GDM1 (cell line): ENCODE results near the gene GSTO1.

ENCODE experiments used
- DNase-seq: peaks from one replicate; lab custom pipeline; 2025; lab: John Stamatoyannopoulos, UW

Gene GSTO1

DNA sequence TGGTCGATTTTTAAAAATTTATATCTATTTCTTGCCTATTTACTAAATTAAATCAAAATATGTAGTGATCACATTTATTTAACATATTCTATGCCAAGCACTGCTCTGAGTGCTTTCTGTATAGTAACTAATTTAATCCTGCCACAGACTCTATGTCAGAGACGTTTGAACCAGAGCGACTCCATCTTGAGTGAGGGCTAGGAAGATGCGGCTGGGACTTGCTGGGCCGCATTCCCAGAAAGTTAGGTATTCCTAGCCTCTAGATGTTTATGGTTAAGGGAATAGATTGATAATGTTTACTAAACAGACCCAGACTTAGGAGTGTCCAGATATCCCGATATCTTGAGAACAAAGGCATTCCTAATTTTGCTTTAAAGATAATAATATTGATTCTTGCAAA lies 3.2 kb upstream of the GSTO1 start:
- DNase-seq, result no peak

DNA sequence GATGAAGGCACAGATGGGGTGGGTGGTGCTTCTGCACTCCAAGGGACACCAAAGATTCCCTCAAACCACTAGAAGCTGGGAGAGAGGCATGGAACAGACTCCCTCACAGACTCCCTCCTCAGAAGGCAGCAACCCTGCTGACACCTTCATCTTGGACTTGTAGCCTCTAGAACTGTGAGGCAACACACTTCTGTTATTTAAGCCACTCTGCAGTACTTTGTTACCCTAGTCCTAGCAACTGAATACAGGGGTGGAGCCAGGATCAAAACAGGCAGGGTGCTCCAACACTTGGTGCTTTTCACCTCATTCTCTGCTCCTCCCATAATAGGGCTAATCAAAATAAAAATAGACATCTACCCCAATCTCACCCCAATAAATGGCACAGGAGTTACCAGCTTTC lies 2.3 kb upstream of the GSTO1 start:
- DNase-seq, result no peak

DNA sequence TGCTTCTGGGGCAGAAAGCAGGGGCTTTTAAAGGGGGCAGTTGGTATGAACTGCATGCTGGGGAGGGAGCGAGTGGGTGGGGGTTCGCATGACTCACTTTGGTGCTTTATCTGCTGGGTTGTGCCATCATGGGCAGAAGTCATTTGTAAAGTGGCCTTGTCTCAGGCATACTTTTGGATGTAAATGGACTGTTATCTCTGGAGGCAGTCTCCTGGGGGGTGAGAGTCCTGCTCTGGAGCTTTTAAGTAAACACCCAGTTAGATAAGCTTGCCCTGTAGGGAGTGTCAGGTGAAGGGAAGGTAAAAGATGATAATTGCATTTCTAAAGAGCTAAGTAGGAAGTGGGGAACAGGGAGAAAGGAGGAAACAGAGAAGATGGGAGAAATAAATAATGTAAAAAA lies 1.6 kb upstream of the GSTO1 start:
- no peak for DNase-seq

DNA sequence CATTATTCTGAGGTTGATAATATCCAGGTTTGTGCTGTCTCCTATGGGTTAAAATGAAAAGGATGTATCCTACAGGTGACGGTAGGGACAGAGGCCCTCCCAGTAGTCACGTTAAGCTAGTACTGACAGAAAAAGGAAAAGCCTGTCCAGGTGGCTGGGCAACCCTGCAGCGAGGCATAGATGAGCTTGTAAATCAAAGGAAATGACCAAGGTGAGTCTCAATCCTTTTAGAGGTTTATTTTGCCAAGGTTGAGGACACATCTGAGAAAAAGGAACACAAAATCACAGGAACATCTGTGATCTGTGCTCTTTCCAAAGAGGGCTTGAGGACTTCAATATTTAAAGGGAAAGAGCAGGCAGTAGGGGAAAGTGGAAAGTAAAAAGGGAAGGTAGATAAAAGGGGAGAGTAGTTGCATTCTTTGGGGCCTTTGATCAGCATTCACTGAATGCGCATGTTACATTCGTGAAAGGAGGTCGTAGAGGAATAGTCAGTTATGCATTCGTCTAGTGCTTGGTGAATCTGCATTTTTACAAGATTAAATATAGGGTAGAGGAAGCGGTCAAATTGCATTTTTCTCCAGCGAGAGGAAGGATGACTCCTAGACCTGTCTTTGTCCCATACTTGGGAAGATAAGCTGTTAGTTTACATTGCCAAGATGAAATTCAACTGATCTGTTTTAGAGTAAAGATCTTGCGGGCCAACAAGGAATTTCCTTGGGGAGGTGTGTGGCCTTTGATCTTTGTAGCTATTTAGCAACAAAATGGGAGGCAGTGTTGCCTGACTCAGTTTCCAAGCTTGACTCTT lies 884 bp upstream of the GSTO1 start:
- no peak for DNase-seq

DNA sequence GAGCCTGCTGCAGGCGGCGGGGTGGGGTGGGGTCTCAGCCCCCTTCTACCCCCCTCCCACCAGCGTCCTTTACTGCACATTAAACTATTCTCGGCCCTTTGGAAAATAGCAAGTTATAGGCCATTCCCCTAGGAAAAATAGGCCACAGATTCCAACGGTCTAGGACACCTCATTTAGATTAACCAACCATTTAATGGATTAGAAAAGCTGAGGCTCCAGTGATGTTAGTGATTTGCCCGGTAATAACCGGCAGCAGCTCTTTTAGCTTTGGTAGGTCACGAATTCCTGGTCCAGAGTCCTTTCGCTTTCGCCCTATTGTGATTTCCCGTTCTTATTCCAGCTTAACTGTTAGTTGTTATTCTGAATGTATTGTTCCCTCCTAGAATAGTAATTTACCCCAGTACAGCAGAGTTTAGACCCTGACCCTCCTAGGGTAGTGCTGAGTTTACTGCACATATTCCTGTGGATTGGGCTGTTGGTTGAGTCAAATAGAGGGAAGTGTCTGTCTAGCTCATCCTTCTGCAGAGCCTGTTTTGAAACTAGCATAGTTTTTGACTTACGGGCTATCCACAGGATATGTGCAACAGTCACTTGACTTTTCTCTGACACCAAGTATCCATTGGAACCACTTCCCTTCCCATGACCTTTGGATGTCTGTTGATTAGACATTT lies 754 bp downstream of the GSTO1 start:
- DNase-seq, result no peak

DNA sequence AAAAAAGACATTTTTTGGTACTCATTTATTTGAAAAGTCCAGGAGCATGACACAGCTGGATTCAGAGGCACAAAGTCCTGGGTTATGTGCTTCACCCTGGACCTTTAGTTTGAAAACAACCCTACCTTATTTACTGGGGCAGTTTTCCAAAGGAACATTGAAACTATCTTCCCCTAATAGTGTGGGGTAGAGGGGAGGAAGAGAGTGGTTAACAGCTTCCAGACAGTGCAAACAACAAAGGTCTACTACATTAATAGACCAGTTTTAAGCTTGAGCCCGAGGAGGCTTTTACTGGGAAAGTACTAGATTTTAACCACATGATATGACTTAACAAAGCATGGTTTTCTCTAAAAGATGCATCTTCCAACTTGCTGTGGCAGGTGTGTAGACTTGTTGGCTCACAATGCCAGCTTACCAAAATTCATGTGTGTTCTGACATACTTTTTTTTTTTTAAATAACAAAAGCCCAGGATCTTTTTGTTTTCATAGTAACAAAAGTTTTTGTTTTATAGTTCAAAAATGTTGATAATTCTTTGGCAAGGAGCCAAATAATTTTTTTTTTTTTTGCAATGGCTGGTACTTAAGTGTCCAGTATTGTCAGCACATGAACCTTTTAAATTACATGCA lies 1.8 kb downstream of the GSTO1 start:
- DNase-seq, result no peak

DNA sequence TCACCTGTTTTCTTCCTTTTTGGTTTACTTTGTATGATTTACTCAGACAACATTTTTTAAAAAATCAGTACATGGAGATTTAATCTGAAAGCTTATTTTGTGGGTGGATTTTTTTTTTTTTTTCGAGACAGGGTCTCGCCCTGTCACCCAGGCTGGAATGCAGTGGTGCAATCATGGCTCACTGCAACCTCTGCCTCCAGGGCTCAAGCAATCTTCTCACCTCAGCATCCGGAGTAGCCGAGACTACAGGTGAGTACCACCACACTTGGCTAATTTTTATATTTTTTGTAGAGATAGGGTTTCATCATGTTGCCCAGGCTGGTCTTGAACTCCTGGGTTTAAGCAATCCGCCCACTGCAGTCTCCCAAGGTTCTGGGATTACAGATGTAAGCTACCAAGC lies 2.5 kb downstream of the GSTO1 start:
- DNase-seq, result no peak

DNA sequence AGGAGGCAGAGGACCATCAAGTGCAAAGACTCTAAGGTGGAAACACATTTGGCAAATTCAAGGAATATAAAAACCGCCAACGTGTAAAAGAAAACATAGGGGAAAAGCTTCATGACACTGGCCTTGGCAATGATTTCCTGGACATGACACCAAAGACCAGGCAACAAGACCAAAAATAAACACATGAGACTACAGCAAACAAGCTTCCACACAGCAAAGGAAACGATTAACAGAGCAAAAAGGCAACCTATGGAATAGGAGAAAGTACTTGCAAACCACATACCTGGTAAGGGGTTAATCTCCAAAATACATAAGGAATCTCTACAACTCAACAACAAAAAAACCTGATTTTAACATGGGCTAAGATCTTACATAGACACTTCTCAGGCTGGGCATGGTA lies 3.5 kb downstream of the GSTO1 start:
- no peak for DNase-seq

DNA sequence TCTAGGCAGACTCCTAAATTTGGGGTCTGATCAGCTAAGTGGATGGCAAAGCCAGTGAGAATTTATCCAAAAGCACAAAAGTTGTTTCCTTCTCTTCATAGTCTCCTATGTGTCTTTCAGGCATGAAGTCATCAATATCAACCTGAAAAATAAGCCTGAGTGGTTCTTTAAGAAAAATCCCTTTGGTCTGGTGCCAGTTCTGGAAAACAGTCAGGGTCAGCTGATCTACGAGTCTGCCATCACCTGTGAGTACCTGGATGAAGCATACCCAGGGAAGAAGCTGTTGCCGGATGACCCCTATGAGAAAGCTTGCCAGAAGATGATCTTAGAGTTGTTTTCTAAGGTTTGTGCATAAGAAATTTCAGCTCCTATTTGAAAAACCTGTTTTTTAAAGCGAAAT lies 4.8 kb downstream of the GSTO1 start:
- no peak for DNase-seq

DNA sequence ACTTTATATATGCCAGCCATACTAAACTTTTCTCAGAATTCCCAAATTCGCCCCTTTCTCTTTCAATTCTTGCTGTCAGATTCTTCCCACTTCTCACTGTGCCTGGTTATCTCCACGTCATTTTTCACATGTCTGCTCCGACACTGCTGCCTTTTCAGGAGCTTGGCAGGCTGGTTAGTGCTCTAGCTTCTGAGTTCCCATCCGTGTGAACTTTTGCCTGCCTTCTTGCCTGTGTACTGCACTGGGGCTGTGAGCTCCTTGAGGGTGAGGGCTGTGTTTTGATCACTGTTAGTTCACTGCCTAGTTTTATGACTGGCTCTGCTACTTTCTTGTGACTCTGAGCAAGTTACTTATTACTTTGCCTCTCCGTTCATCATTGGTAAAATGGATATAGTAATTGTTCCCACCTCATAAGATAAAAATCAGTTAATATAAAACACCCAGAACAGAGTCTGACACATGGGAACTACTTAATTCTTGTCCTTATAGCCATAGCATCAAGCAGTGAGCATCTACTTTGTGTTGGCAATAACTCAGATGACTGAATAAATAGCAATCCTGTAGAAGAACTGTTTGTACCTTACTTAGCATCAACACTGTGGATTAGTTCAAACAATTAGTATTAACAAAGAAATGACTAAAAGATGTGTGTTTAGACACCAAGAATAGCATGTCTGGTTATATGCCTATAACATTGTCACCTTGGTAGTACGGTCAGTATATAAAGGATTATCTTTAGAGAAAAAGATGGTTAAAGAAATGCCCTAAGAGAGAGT lies 5.5 kb downstream of the GSTO1 start:
- DNase-seq, result no peak

DNA sequence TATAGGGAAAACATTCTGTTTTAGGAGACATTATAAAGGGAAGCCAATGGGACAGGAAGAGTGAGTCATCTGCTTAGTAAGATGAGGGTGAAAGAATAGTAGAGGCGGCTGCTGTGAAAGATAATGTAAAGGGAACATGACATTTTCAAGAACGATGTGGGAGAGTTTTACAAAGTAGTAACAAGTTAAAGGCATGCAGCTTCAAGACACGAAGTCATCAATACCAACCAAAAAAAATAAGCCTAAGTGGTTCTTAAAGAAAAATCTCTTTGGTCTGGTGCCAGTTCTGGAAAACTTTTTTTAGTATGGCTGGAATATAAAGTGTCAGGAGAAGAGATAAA lies 6.1 kb downstream of the GSTO1 start:
- DNase-seq, result peak; percentile 23

DNA sequence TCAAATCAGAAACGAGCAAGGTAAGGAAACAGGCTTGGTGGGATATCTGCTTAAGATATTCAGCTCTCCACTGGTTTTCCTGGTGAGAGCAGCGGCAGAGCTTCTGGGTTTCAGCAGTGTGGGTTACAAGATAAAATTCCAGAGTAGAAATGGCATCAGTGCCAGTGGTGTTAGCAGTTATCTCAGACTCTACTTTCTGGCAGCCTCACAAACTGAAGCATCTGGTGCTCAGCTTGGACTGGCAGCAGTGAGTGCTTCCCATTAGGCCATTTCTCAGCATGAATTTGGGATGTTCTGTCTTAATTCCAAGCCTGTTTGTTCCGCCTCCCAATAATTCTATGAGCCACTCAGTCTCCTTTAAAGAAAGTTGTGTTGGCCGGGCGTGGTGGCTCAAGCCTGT lies 7.4 kb downstream of the GSTO1 start:
- DNase-seq, result no peak

DNA sequence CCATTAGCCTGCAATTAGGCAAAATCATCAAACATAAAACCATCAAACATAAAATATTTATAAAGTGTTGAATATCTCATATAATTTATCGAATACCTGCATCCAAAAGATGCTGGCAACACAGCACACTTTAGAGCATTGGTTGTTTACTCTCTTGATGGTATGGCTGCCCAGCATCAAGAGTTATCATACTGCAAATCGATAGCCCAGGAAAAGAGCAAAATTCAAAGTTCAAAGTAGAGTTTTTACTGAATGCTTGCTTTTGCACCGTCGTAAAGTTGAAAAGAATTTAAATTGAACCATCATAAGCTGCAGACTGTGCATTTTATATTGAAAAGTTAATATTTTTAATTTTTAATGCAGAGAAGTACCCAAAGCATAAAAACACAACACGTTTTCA lies 10.1 kb downstream of the GSTO1 start:
- DNase-seq, result no peak

DNA sequence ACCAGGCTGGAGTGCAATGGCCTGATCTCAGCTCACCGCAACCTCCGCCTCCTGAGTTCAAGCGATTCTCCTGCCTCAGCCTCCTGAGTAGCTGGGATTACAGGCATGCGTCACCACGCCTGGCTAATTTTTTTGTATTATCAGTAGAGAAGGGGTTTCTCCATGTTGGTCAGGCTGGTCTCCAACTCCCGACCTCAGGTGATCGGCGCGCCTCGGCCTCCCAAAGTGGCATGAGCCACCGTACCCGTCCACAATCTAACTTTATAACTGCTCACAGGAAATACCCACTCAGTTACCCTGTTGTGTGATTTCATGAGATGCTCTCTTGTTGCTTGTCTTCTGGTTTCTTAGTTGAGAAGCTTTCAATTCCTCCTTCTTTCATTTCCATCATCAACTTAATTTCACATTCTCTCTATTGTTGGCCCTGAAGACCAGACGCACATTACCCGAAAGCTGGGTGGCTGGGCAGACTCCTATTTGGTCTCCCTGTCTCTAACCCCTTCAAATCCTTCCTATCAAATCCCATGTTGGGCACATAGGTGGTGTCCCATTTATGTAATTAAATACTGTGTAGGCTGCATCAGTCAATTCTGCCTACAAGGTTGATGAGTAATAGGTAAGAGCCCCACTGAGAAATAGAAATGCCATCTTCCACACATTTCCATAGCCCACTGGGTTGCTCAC lies 13.2 kb downstream of the GSTO1 start:
- no peak for DNase-seq

DNA sequence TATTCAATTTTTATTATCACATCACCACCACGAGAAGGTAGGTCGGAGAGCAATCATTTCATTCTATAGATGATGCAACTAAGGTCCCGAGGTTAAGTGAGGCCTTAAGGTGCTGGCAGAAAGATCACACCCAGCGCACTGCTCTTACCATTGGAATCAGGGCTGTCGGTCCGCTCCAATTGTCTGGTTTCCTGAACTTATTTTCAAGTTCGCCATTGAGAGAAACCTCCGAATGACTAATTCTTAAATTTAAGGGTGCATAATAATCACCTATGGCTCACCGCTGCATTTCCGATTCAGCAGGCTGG lies 13.7 kb downstream of the GSTO1 start:
- no peak for DNase-seq

DNA sequence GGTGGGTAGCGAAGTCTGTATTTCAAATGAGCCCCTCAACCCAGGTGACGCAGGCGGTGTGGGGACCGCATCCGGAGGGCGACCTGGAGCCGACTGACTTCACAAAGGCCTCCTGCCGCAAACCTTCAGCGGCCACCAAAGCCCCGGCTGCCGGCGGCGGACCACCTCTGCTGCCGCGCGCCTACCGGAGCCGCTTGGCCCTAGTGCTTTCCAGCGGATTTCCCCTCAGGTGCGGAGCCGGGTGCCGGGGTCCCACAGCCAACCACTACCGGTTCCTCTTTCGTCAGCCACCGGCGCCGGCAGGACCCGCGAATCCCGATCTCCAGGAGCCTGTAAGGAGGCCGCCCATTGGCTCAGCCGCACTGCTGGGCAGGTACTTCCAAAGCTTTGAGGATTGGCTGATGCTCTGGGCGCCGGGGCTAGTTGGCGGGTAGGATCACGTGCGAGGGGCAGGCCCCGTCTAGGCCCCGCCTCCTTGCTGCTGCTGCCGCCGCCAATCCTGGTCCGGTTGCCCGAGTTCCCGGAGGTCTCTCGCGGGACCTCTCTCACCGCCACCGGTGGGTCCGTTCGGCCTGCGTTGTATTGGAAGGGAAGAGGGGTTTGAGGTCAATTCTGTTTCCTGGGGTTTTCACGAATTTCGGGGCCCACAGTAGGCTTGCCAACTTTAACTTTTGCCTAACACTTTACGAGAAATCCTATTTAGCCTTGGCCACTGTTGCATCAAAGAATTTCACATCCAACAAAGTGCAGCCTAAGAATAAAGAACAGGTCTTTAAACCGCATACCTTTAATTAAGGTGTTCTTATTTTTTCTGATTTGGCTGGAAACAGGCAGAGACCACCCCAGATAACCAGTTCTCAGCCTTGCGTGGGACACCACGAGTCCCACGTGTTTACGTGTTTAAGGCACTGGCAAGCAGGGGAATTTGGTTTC lies 14.3 kb downstream of the GSTO1 start, which contains the start of gene GSTO2:
Gene GSTO2, plus strand, starts transcription at position 472 of the 933 bp plus-strand sequence. CDS start 5,732 bp downstream, outside the sequence.
- DNase-seq, result peak; percentile 99

DNA sequence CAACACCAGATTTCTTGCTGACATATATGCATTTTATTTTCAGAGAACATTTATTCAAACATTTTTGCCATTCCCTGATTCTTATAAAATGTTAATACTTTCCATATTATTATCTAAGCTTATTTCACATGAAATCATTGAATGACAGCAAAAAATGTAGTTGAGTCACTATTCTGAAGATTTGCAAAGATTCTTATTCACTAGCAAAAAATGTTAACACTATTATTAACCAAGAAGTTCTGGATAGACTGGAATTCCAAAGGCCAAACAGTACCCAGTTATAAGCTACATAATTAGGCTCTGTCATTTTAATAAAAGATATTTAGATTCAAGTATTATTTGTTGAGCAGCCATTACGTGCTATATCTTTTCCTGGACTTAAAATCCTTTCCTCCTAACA lies 18.6 kb downstream of the GSTO1 start:
- no peak for DNase-seq

DNA sequence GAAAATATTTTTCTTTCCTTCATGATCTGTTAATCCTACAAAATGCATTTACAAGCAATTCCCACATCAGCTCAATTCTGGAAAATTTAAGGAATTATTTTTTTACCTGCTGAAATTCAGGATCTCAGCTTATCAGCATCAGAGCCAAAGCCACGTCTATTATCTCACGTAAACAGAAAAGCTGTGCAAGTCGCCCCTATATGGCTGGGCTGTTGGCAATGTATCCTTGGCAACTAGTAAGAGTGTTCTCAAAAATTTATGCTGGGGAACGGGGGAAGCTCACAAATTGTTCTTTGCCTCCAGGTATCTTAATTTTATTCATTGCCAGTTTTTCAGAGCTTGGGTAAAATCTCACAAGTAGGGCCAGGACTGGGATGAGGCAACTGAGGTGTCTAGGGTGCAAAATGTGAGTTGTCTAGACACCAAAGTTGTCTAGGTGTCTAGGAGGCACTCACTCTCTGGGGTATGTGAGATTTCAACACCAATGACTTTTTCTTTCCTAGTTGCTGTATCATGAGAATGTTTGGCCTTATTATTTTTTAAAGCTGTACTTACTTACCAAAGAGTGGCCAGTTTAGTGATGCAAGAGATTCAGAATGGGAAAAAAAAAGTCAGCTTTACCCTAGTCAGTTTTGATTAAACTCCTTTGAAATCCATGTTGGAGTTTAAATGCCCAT lies 19.3 kb downstream of the GSTO1 start:
- DNase-seq, result no peak

DNA sequence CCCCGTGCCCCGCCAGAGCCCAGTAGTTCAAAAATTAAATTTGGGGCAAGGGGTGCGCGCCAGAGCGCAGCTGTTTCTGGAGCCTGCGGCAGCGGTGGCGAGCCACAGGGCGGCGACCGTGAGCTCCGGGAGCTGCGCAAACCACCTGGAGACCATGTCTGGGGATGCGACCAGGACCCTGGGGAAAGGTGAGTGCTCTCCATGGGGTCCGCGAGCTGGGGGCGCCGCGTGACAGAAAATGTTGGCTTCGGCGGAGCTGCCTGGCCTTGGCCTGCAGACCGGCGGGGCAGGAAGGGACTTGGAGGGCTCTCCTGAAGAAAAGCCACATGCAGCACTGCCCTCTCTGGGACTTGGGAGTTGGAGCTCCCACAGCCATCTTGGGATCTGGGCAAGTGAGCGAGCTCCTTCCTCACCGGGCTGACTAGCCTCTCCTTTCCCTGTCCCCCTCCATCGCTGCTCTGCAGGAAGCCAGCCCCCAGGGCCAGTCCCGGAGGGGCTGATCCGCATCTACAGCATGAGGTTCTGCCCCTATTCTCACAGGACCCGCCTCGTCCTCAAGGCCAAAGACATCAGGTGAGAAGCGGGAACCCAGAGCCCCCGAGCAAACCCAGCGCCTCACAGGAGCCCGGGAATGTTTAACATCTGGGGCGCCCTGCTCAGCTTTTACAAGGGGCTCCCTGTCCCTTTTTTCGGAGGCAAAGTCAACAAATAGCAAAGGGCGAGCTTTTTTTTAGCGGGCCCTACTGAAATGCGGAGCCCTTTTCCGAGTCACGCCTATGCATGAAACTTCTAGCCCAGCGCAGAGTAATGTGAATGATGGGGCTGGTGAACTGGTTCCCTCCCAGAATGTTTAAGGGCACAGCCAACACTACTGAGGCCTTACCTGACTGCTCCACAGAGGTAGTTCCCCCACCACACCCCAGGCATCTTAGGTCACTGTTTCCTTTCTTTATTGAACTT lies 20.4 kb downstream of the GSTO1 start:
- DNase-seq, result no peak
